Esophagus squamous epithelium (tissue), 5 donors: ENCODE results near the gene NOXRED1. TPM values are rescaled to one million over a fixed set of nuclear protein-coding genes. Genes with fewer than 3 reads are reported as not detected.

Source experiments
- DNase-seq: peaks from one replicate; lab custom pipeline; 2025; lab: John Stamatoyannopoulos, UW
- H3K27ac ChIP-seq, 4 donors: fragments of 200-600 bp; sonication (generic); one replicate each; pipeline ENCODE4 v1.5.1; 2016 to 2019; ENCODE audit warnings: mild to moderate bottlenecking in 1 of 4
- H3K27me3 ChIP-seq, 4 donors: fragments of 200-600 bp; sonication (generic); 1 replicate in 3 of 4; 2 replicates in 1 of 4; pipeline versions ENCODE4 v1.5.1 to v1.6.0; 2017 to 2021; ENCODE audit warnings: antibody characterized with exemption in 1 of 4
- H3K36me3 ChIP-seq, 3 donors: fragments of 200-600 bp; sonication (generic); one replicate each; pipeline ENCODE4 v1.5.1; 2016 to 2019
- H3K4me1 ChIP-seq, 3 donors: fragments of 200-600 bp; sonication (generic); one replicate each; pipeline ENCODE4 v1.5.1; 2017 to 2019
- H3K4me3 ChIP-seq, 4 donors: fragments of 200-600 bp; sonication (generic); 1 replicate in 3 of 4; 2 replicates in 1 of 4; pipeline ENCODE4 v1.5.1; 2016 to 2019; ENCODE audit warnings: mild to moderate bottlenecking in 2 of 4, moderate library complexity in 1 of 4
- H3K9me3 ChIP-seq, 3 donors: fragments of 200-600 bp; sonication (generic); one replicate each; pipeline ENCODE4 v1.5.1; 2016 to 2019
- POLR2A ChIP-seq, 4 donors: fragments of 450-650 bp; IDR thresholded peaks; one replicate each; pipeline ENCODE4 v1.6.1; 2017; ENCODE audit warnings: antibody characterized with exemption in 4 of 4, mild to moderate bottlenecking in 4 of 4, moderate library complexity in 3 of 4
- WGBS, 2 donors: methylation state at CpG; one replicate each; pipeline ENCODE4 v1.1.5; 2018; 5-methylcytosine and 5-hydroxymethylcytosine counted together
- intact Hi-C: fragments of 100-400 bp; cut with DNase I; formaldehyde crosslinking; loops from one replicate; pipeline ENCODE4 v1.15.0; 2022
- total RNA-seq, 4 donors: library from RNA; depleted of rRNA; stranded (reverse); fragments of >200 nt; gene quantifications; one replicate each; pipeline ENCODE4 v1.1.0, GENCODE V29; 2016
- TF ChIP-seq, protein P1 (sequence below), 6 experiments: fragments of 450-650 bp in 4 of 6; fragments of 200-600 bp in 2 of 6; sonication (generic) in 2 of 6; IDR thresholded peaks; one replicate each; pipeline ENCODE4 v1.5.1; 2016 to 2019; ENCODE audit warnings: antibody characterized with exemption in 6 of 6, mild to moderate bottlenecking in 4 of 6, moderate library complexity in 4 of 6
- donor health status: DM: yes; HTN: yes; CAD: no.

NOXRED1 gene
- total RNA-seq = not detected

- Histone ChIP-seq H3K36me3 (peaks cover 8 to 82% (median 34%) of the 10 kb centered on the region in 3 donors), H3K9me3 (peaks cover 0 to 20% (median 10%) of the 10 kb centered on the region in 3 donors), H3K4me1 (no peaks in the 10 kb centered on the region), H3K27ac (no peak within 1 kb of the TSS), H3K27me3 (no peaks in the 10 kb centered on the region), H3K4me3 (no peak within 1 kb of the TSS)
- WGBS, 2 donors = 100% methylated on average over 1 of the region's 1 CpG
- intact Hi-C loops = no loop called here
- no peak for TF ChIP-seq POLR2A (IDR thresholded peaks at IDR 0.05)
- TF ChIP-seq, protein P1, sequence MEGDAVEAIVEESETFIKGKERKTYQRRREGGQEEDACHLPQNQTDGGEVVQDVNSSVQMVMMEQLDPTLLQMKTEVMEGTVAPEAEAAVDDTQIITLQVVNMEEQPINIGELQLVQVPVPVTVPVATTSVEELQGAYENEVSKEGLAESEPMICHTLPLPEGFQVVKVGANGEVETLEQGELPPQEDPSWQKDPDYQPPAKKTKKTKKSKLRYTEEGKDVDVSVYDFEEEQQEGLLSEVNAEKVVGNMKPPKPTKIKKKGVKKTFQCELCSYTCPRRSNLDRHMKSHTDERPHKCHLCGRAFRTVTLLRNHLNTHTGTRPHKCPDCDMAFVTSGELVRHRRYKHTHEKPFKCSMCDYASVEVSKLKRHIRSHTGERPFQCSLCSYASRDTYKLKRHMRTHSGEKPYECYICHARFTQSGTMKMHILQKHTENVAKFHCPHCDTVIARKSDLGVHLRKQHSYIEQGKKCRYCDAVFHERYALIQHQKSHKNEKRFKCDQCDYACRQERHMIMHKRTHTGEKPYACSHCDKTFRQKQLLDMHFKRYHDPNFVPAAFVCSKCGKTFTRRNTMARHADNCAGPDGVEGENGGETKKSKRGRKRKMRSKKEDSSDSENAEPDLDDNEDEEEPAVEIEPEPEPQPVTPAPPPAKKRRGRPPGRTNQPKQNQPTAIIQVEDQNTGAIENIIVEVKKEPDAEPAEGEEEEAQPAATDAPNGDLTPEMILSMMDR (IDR thresholded peaks at IDR 0.05) = no peak
- DNase-seq = no peak
These were observed at the start of gene NOXRED1 for GRCh38 chr14:77423423-77423822. Gene NOXRED1 (minus strand): TSS chr14:77423523. CDS start chr14:77422889, 634 bp downstream.

- Histone ChIP-seq H3K36me3 (peaks cover 15 to 49% (median 42%) of the 10 kb centered on the region in 3 donors), H3K9me3 (no peaks in the 10 kb centered on the region), H3K4me3 (no peak overlapping the region), H3K27ac (peak overlapping the region in 2 of 4 donors; percentile 43 to 47), H3K27me3 (no peaks in the 10 kb centered on the region), H3K4me1 (peaks cover 0 to 28% (median 4%) of the 10 kb centered on the region in 3 donors)
- intact Hi-C loops = no loop called here
- DNase-seq = no peak
- 55 to 60% methylated on average over 2 to 5 of the region's 5 CpGs for WGBS, 2 donors
- no peak for TF ChIP-seq POLR2A (IDR thresholded peaks at IDR 0.05)
- TF ChIP-seq, protein P1 (IDR thresholded peaks at IDR 0.05) = no peak
These were observed 47.0 kb upstream of the NOXRED1 start for GRCh38 chr14:77470224-77470870.

DNA sequence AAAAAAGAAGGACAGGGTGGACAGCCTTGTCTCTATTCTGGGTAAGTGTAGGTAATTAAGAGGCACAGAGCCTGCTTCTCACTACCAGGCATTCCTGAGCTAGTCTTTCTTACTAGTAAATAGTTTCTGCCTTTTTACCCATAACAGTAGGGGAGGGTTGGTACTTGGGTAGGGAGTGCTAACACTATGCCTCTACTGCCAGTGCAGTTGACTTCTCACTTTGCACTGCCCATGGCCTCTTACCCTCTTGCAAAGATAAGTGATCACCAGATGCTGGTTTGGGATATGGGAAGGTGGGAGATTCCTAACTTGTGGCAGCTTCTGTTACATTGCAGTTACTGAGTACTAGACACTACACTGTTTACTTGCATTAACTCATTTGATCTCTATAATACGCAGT lies 46.2 kb upstream of the NOXRED1 start:
- Histone ChIP-seq H3K27me3 (no peaks in the 10 kb centered on the region), H3K36me3 (peaks cover 15 to 57% (median 50%) of the 10 kb centered on the region in 3 donors), H3K9me3 (no peaks in the 10 kb centered on the region), H3K4me3 (no peak overlapping the region), H3K4me1 (peaks cover 0 to 28% (median 4%) of the 10 kb centered on the region in 3 donors), H3K27ac (peak overlapping the region in 1 of 4 donors; percentile 43)
- TF ChIP-seq, protein P1 (IDR thresholded peaks at IDR 0.05) = no peak
- no peak for TF ChIP-seq POLR2A (IDR thresholded peaks at IDR 0.05)
- 92 to 93% methylated on average over 1 of the region's 1 CpG for WGBS, 2 donors
- DNase-seq = no peak
- intact Hi-C loops = loop anchor here (10.0 kb wide), 1 partner anchor 75 kb away; no protein-coding TSS in a partner anchor

DNA sequence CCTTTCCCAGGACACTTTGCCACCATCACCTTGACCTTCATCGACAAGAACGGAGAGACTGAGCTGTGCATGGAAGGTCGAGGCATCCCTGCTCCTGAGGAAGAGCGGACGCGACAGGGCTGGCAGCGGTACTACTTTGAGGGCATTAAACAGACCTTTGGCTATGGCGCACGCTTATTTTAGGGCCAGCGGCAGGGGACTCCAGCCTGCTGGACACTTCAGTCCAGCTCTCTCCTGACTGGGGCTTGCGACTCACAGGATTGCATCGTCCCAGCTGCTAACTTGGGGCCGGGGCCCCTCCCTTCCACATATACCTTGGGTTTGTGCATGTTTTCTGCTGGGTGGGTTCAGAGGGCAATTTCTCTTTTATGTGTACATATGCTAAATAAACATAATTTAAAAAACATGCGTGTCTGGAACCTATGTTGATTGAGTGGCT lies 45.8 kb upstream of the NOXRED1 start:
- Histone ChIP-seq H3K36me3 (peaks cover 15 to 62% (median 54%) of the 10 kb centered on the region in 3 donors), H3K4me1 (peaks cover 0 to 28% (median 4%) of the 10 kb centered on the region in 3 donors), H3K27ac (peak overlapping the region in 1 of 4 donors; percentile 43), H3K4me3 (no peak overlapping the region), H3K27me3 (no peaks in the 10 kb centered on the region), H3K9me3 (no peaks in the 10 kb centered on the region)
- whole genome bisulfite sequencing, 2 donors = 85 to 88% methylated on average over 11 to 14 of the region's 14 CpGs
- intact Hi-C loops = loop anchor here (10.0 kb wide), 1 partner anchor 76 kb away; no protein-coding TSS in a partner anchor
- TF ChIP-seq, protein P1 (IDR thresholded peaks at IDR 0.05) = no peak
- no peak for TF ChIP-seq POLR2A (IDR thresholded peaks at IDR 0.05)
- no peak for DNase-seq

DNA sequence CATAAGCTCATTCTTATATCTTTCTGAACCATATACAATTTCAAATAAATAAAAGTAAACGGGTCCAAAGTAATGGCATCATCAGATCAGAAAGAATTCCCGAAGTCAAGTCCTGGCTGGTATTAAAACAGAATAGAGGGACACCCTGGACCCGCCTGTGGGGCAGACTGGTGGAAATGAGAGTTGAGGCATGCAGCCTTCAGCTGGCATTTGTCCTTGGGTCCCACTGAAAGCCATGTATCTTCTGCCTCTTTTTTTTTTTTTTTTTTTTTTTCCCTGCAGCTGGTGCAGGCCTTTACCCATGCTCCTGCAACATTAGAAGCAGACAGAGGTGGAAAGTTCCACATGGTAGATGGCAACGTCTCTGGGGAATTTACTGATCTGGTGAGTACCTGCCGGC lies 44.5 kb upstream of the NOXRED1 start:
- no peak for DNase-seq
- TF ChIP-seq, protein P1 (IDR thresholded peaks at IDR 0.05) = no peak
- Histone ChIP-seq H3K4me1 (peaks cover 0 to 28% (median 4%) of the 10 kb centered on the region in 3 donors), H3K27me3 (no peaks in the 10 kb centered on the region), H3K4me3 (no peak overlapping the region), H3K36me3 (peaks cover 19 to 75% (median 66%) of the 10 kb centered on the region in 3 donors), H3K9me3 (no peaks in the 10 kb centered on the region), H3K27ac (no peak overlapping the region)
- intact Hi-C loops = loop anchor here (10.0 kb wide), 1 partner anchor 77 kb away; no protein-coding TSS in a partner anchor
- WGBS, 2 donors = 68 to 69% methylated on average over 5 of the region's 5 CpGs
